ENCODE measurements around the gene WDR73. TPM values are rescaled to one million over a fixed set of nuclear protein-coding genes. Genes with fewer than 3 reads are reported as not detected.

The WDR73 gene
- total RNA-seq, 1 experiment from 2014 or later = 42.4 TPM

GRCh38 chr15:84631706-84632272, 22.3 kb downstream of the WDR73 start:
- Histone ChIP-seq H3K4me3 (ENCODE audit: low read depth, low read length, poor library complexity, severe bottlenecking) (peak overlapping the region; percentile 55), H3K9me3 (ENCODE audit: low read depth, low read length, poor library complexity, severe bottlenecking) (no peaks in the 10 kb centered on the region), H3K36me3 (ENCODE audit: insufficient read depth, low read length, poor library complexity, severe bottlenecking) (peaks cover 6% of the 10 kb centered on the region), H3K4me1 (ENCODE audit: insufficient read depth, low read length, poor library complexity, severe bottlenecking) (peaks cover 16% of the 10 kb centered on the region), H3K27me3 (replicated peaks; ENCODE audit: insufficient read depth, low read depth, low read length, poor library complexity) (no peaks in the 10 kb centered on the region), H3K27ac (ENCODE audit: low read depth, low read length, poor library complexity, severe bottlenecking) (peak overlapping the region; percentile 26)
- CTCF ChIA-PET = interaction anchor here (1.0 to 1.2 kb wide), 2 partner anchors 31 to 33 kb away, joined by 3 to 9 read pairs; partner anchors contain the start of gene ZSCAN2
- no peak for DNase-seq (ENCODE audit: low spot score)
- BruUV-seq (replicated peaks) = TSS peak; percentile 56
- no peak for TF ChIP-seq CTCF (conservative IDR thresholded peaks at IDR 0.05; ENCODE audit: low read depth, low read length)
- no peak for TF ChIP-seq EZH2 (IDR thresholded peaks at IDR 0.05; ENCODE audit: borderline replicate concordance, low read depth, low read length, poor library complexity, severe bottlenecking)
- intact Hi-C loops (cut with micrococcal nuclease; ENCODE audit: unreplicated experiment) = loop anchor here (2.0 kb wide), 1 partner anchor 31 kb away; the partner anchor contains the start of gene ZSCAN2
- POLR2A ChIA-PET (ENCODE audit: low non-redundant PET) = no interaction called here

GRCh38 chr15:84629033-84629432, 25.1 kb downstream of the WDR73 start:
- no TSS peak for BruUV-seq (replicated peaks)
- Histone ChIP-seq H3K36me3 (ENCODE audit: insufficient read depth, low read length, poor library complexity, severe bottlenecking) (no peaks in the 10 kb centered on the region), H3K27ac (ENCODE audit: low read depth, low read length, poor library complexity, severe bottlenecking) (no peak overlapping the region), H3K4me1 (ENCODE audit: insufficient read depth, low read length, poor library complexity, severe bottlenecking) (peaks cover 11% of the 10 kb centered on the region), H3K27me3 (replicated peaks; ENCODE audit: insufficient read depth, low read depth, low read length, poor library complexity) (no peaks in the 10 kb centered on the region), H3K9me3 (ENCODE audit: low read depth, low read length, poor library complexity, severe bottlenecking) (no peaks in the 10 kb centered on the region), H3K4me3 (ENCODE audit: low read depth, low read length, poor library complexity, severe bottlenecking) (no peak overlapping the region)
- intact Hi-C loops (cut with micrococcal nuclease; ENCODE audit: unreplicated experiment) = no loop called here
- TF ChIP-seq CTCF (conservative IDR thresholded peaks at IDR 0.05; ENCODE audit: low read depth, low read length) (no peak), EZH2 (IDR thresholded peaks at IDR 0.05; ENCODE audit: borderline replicate concordance, low read depth, low read length, poor library complexity, severe bottlenecking) (no peak)
- DNase-seq (ENCODE audit: low spot score) = no peak
- POLR2A ChIA-PET (ENCODE audit: low non-redundant PET) = no interaction called here
- CTCF ChIA-PET = no interaction called here

- ChIA-PET CTCF (no interaction called here), POLR2A (ENCODE audit: low non-redundant PET) (no interaction called here)
- DNase-seq (ENCODE audit: low spot score) = no peak
- no peak overlapping the region for H3K4me3 ChIP-seq (ENCODE audit: low read depth, low read length, poor library complexity, severe bottlenecking)
- intact Hi-C loops (cut with micrococcal nuclease; ENCODE audit: unreplicated experiment) = no loop called here
- peaks cover 28% of the 10 kb centered on the region for H3K9me3 ChIP-seq (ENCODE audit: low read depth, low read length, poor library complexity, severe bottlenecking)
- no peaks in the 10 kb centered on the region for H3K4me1 ChIP-seq (ENCODE audit: insufficient read depth, low read length, poor library complexity, severe bottlenecking)
- peaks cover 31% of the 10 kb centered on the region for H3K36me3 ChIP-seq (ENCODE audit: insufficient read depth, low read length, poor library complexity, severe bottlenecking)
- H3K27ac ChIP-seq (ENCODE audit: low read depth, low read length, poor library complexity, severe bottlenecking) = no peak overlapping the region
- H3K27me3 ChIP-seq (replicated peaks; ENCODE audit: insufficient read depth, low read depth, low read length, poor library complexity) = no peaks in the 10 kb centered on the region
- no TSS peak for BruUV-seq (replicated peaks)
- TF ChIP-seq CTCF (conservative IDR thresholded peaks at IDR 0.05; ENCODE audit: low read depth, low read length) (no peak), EZH2 (IDR thresholded peaks at IDR 0.05; ENCODE audit: borderline replicate concordance, low read depth, low read length, poor library complexity, severe bottlenecking) (no peak)
These were observed 29.0 kb downstream of the WDR73 start for GRCh38 chr15:84625123-84625522.
